HG03469 (cell line): ENCODE data around the gene MDN1.
"Not testable (repeated sequence)": the region's sequence is repeated elsewhere in the genome, so short reads cannot be mapped to it uniquely, and the experiment has no call there.

Experiments
- ATAC-seq: cut with Tn5 transposase; IDR thresholded peaks from one replicate; pipeline ENCODE4 v1.9.1; 2021; ENCODE audit warnings: mild to moderate bottlenecking, moderate library complexity, moderate number of reproducible peaks; ENCODE audit not compliant: unreplicated experiment

Gene MDN1

GRCh38 chr6:89817481-89817880 lies 2.1 kb downstream of the MDN1 start:
- no peak for ATAC-seq

- ATAC-seq, result not testable (repeated sequence)
Observed at GRCh38 chr6:89813422-89813821, 6.2 kb downstream of the MDN1 start.

- no peak for ATAC-seq
Observed at GRCh38 chr6:89807581-89807980, 12.0 kb downstream of the MDN1 start.

GRCh38 chr6:89805814-89806371 lies 13.7 kb downstream of the MDN1 start:
- no peak for ATAC-seq

- no peak for ATAC-seq
Observed at GRCh38 chr6:89803271-89803670, 16.3 kb downstream of the MDN1 start.

GRCh38 chr6:89799756-89800155 lies 19.8 kb downstream of the MDN1 start:
- ATAC-seq, result no peak

- no peak for ATAC-seq
Observed at GRCh38 chr6:89799096-89799495, 20.5 kb downstream of the MDN1 start.

- no peak for ATAC-seq
Observed at GRCh38 chr6:89797317-89797716, 22.3 kb downstream of the MDN1 start.

GRCh38 chr6:89794324-89794723 lies 25.3 kb downstream of the MDN1 start:
- peak; percentile 39 for ATAC-seq

- no peak for ATAC-seq
Observed at GRCh38 chr6:89793586-89793985, 26.0 kb downstream of the MDN1 start.

GRCh38 chr6:89792881-89793280 lies 26.7 kb downstream of the MDN1 start:
- ATAC-seq, result peak; percentile 75

GRCh38 chr6:89790403-89790802 lies 29.2 kb downstream of the MDN1 start:
- ATAC-seq, result no peak

GRCh38 chr6:89789980-89790379 lies 29.6 kb downstream of the MDN1 start:
- ATAC-seq, result no peak

- ATAC-seq, result no peak
Observed at GRCh38 chr6:89787660-89788328, 31.8 kb downstream of the MDN1 start.

- ATAC-seq, result no peak
Observed at GRCh38 chr6:89786970-89787369, 32.6 kb downstream of the MDN1 start.

- ATAC-seq, result no peak
Observed at GRCh38 chr6:89784838-89785237, 34.8 kb downstream of the MDN1 start.

GRCh38 chr6:89783293-89783692 lies 36.3 kb downstream of the MDN1 start:
- not testable (repeated sequence) for ATAC-seq

GRCh38 chr6:89782222-89782621 lies 37.4 kb downstream of the MDN1 start:
- no peak for ATAC-seq

- no peak for ATAC-seq
Observed at GRCh38 chr6:89781070-89782034, 38.2 kb downstream of the MDN1 start.

- ATAC-seq, result no peak
Observed at GRCh38 chr6:89777455-89777854, 42.1 kb downstream of the MDN1 start.

GRCh38 chr6:89776583-89777233 lies 42.9 kb downstream of the MDN1 start:
- ATAC-seq, result no peak
